H1 (cell line): ENCODE data around the gene RBM42. TPM values are rescaled to one million over a fixed set of nuclear protein-coding genes. Genes with fewer than 3 reads are reported as not detected.

Experiments used
- CHD2 ChIP-seq: IDR thresholded peaks from 2 replicates; pipeline ENCODE4 v1.6.1; 2012; ENCODE audit warnings: low read length, improper control_type of control experiment
- CTBP2 ChIP-seq: IDR thresholded peaks from 2 replicates; pipeline ENCODE4 v1.7.0; 2011; ENCODE audit warnings: borderline replicate concordance, mild to moderate bottlenecking, moderate library complexity, mixed read lengths, low read length; ENCODE audit not compliant: insufficient read depth, insufficient read length
- HDAC6 ChIP-seq: IDR thresholded peaks from one replicate; pipeline ENCODE4 v1.7.1; 2012; ENCODE audit warnings: low read depth, mild to moderate bottlenecking, inconsistent platforms, low read length, moderate library complexity
- polyA plus RNA-seq, 7 experiments: library from polyadenylated mRNA; depleted of rRNA in 3 of 7; stranded (reverse) in 5 of 7; unstranded in 2 of 7; fragments of >200 nt in 5 of 7; fragments of 200-250 nt in 2 of 7; gene quantifications; 1 replicate in 5 of 7; 2 replicates in 1 of 7; 4 replicates in 1 of 7; pipeline versions ENCODE4 v1.2.1 to v1.2.3, GENCODE V29; 2011 to 2013; ENCODE audit warnings: missing spikeins in 2 of 7, mixed read lengths in 2 of 7
- total RNA-seq: library from RNA; stranded (reverse); fragmentation: NEBNext Ultra II Directional; extraction: Animal tissue kit (Norgen Biotek cat#: 25700); gene quantifications from 2 replicates; pipeline ENCODE4 v1.2.1, GENCODE V29; 2021

RBM42 gene
- total and polyA plus RNA-seq, 2 of the 8 experiments (the other 6 are each of a cell fraction or from before 2014, with no cell fraction given) = 59.8 to 80.8 TPM

DNA sequence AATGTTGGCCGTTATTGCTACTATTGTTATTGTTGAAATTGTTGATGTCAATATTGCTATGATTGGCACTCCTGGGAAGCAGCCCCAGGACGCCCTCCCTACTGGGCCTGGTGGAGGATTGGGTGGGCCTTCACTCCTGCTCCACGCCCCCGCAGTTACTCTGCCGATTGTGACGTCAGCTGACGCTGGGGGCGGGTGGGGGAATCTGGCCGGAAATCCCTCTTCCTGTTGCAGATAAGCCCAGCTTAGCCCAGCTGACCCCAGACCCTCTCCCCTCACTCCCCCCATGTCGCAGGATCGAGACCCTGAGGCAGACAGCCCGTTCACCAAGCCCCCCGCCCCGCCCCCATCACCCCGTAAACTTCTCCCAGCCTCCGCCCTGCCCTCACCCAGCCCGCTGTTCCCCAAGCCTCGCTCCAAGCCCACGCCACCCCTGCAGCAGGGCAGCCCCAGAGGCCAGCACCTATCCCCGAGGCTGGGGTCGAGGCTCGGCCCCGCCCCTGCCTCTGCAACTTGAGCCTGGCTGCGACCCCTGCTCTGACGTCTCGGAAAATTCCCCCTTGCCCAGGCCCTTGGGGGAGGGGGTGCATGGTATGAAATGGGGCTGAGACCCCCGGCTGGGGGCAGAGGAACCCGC is 12.8 kb downstream of the RBM42 start, which contains the start of gene ETV2 (continued):
- TF ChIP-seq CTBP2 (no peak), CHD2 (no peak), HDAC6 (no peak)
